ENCODE results near the gene NAV2. TPM values are rescaled to one million over a fixed set of nuclear protein-coding genes. Genes with fewer than 3 reads are reported as not detected.

The NAV2 gene
- total RNA-seq, 2 donors from 2014 or later = 26.4 to 35.5 TPM

DNA sequence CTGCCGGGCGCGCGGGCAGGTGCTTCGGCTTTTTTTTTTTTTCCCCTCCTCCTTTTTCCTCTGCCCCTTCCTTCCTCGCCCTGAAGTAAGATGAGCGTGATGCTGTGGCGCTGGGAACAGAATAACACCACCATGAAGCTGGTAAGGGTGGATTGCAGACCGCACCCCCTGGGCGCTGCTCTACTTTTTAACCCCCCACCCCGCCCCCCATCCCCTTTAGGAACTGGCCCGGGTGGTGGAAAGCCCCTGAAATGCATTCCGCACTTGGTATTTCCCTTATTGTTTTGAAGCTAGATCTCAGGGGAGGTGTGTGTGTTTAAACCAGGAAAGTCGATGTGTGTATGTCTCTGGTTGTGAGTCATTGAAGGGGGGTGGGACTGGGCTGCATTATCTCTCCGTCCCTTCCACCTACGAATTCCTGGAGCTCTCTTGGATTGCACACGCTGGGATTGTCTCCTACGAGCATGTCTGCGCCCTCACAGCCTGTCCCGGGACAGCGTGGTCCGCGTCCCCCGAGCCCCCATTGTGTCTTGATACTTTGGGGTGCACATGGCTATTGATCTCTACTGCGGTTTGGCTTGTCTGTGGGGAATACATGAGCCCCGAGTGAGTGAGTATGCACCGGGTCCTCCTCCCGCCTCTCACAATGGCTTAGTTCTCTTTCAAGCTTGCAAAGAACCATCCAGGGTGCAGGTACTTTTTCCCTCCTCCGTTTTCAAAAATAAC lies 64.9 kb downstream of the NAV2 start:
- H3K27ac ChIP-seq = peak overlapping the region; percentile 46 to 82 (median 70)
- no peaks in the 10 kb centered on the region for H3K9me3 ChIP-seq
- WGBS, 2 donors = 1 to 4% methylated on average over 18 to 29 of the region's 29 CpGs
- peak overlapping the region; percentile 17 to 22 for H3K4me3 ChIP-seq
- no peaks in the 10 kb centered on the region for H3K36me3 ChIP-seq (replicated peaks in 1 of 2; ENCODE audit: insufficient read depth in 1 of 2, low read depth in 2 of 2)
- H3K27me3 ChIP-seq = no peaks in the 10 kb centered on the region
- intact Hi-C loops (cut with DNase I) = no loop called here
- peaks cover 16% of the 10 kb centered on the region for H3K4me1 ChIP-seq
- ATAC-seq (peak; percentile 58), DNase-seq (peak; percentile 25 to 48 (median 38))
- peak in 2 of 3 donors; percentile 13 to 22 for TF ChIP-seq POLR2A (IDR thresholded peaks at IDR 0.05)
- TF ChIP-seq, protein P1, sequence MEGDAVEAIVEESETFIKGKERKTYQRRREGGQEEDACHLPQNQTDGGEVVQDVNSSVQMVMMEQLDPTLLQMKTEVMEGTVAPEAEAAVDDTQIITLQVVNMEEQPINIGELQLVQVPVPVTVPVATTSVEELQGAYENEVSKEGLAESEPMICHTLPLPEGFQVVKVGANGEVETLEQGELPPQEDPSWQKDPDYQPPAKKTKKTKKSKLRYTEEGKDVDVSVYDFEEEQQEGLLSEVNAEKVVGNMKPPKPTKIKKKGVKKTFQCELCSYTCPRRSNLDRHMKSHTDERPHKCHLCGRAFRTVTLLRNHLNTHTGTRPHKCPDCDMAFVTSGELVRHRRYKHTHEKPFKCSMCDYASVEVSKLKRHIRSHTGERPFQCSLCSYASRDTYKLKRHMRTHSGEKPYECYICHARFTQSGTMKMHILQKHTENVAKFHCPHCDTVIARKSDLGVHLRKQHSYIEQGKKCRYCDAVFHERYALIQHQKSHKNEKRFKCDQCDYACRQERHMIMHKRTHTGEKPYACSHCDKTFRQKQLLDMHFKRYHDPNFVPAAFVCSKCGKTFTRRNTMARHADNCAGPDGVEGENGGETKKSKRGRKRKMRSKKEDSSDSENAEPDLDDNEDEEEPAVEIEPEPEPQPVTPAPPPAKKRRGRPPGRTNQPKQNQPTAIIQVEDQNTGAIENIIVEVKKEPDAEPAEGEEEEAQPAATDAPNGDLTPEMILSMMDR (IDR thresholded peaks at IDR 0.05) = no peak

DNA sequence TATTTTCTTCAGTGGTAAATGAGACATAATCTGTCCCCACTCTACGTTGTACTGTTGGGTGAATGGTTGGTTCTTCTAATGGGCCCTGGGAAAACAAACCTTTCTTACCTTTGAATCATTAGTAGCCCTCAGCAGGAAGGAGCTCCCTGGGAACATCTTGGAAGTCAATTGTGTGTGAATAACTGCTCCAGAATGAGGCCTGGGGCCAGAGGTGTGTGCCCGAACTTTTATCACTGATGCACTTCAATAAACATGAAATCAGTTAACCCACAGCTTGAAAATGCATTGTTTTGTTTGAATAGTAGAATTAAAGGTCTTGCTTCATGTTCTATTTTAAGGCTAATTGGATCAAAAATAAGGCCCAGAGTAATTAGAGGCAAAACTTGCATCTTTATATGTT lies 67.1 kb downstream of the NAV2 start:
- H3K36me3 ChIP-seq (replicated peaks in 1 of 2; ENCODE audit: insufficient read depth in 1 of 2, low read depth in 2 of 2) = no peaks in the 10 kb centered on the region
- no peaks in the 10 kb centered on the region for H3K27me3 ChIP-seq
- DNase-seq = no peak
- H3K4me3 ChIP-seq = no peak overlapping the region
- no peak for ATAC-seq
- intact Hi-C loops (cut with DNase I) = no loop called here
- 45 to 58% methylated on average over 2 of the region's 2 CpGs for WGBS, 2 donors
- no peak overlapping the region for H3K27ac ChIP-seq
- TF ChIP-seq, protein P1 (IDR thresholded peaks at IDR 0.05) = no peak
- no peak for TF ChIP-seq POLR2A (IDR thresholded peaks at IDR 0.05)
- peaks cover 16% of the 10 kb centered on the region for H3K4me1 ChIP-seq
- H3K9me3 ChIP-seq = no peaks in the 10 kb centered on the region

DNA sequence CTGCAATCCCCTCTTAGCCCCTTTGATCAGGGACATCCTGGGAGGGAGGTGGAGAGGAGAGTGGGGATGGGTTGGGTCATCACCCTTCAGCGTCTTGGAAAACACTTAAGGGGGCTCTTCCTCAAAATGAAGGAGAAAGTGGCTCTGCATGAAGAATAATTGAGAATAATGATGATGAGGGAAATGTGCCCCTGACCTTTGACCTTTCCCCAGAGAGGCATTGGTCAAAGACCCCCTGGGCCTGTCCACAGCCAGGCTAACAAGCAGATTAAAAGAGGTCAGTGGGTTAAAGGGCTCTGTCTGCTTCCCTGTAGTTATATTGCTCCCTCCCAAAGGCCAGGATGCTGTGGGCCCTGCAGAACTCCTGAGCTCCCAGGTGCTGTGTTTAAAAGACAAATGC lies 68.7 kb downstream of the NAV2 start:
- no peaks in the 10 kb centered on the region for H3K27me3 ChIP-seq
- no peaks in the 10 kb centered on the region for H3K9me3 ChIP-seq
- H3K4me3 ChIP-seq = no peak overlapping the region
- no peak for ATAC-seq
- intact Hi-C loops (cut with DNase I) = no loop called here
- 88 to 100% methylated on average over 1 of the region's 1 CpG for WGBS, 2 donors
- peaks cover 11% of the 10 kb centered on the region for H3K4me1 ChIP-seq
- no peak overlapping the region for H3K27ac ChIP-seq
- DNase-seq = no peak
- TF ChIP-seq, protein P1 (IDR thresholded peaks at IDR 0.05) = no peak
- TF ChIP-seq POLR2A (IDR thresholded peaks at IDR 0.05) = no peak
- no peaks in the 10 kb centered on the region for H3K36me3 ChIP-seq (replicated peaks in 1 of 2; ENCODE audit: insufficient read depth in 1 of 2, low read depth in 2 of 2)

- intact Hi-C loops (cut with DNase I) = no loop called here
- Histone ChIP-seq H3K9me3 (no peaks in the 10 kb centered on the region), H3K4me1 (peaks cover 2% of the 10 kb centered on the region), H3K36me3 (replicated peaks in 1 of 2; ENCODE audit: insufficient read depth in 1 of 2, low read depth in 2 of 2) (no peaks in the 10 kb centered on the region), H3K27me3 (no peaks in the 10 kb centered on the region), H3K27ac (no peak overlapping the region), H3K4me3 (no peak overlapping the region)
- DNase-seq = no peak
- 76 to 84% methylated on average over 2 of the region's 2 CpGs for WGBS, 2 donors
- ATAC-seq = no peak
- TF ChIP-seq, protein P1 (IDR thresholded peaks at IDR 0.05) = no peak
- no peak for TF ChIP-seq POLR2A (IDR thresholded peaks at IDR 0.05)
These were observed 72.6 kb downstream of the NAV2 start for GRCh38 chr11:19785265-19785664.

DNA sequence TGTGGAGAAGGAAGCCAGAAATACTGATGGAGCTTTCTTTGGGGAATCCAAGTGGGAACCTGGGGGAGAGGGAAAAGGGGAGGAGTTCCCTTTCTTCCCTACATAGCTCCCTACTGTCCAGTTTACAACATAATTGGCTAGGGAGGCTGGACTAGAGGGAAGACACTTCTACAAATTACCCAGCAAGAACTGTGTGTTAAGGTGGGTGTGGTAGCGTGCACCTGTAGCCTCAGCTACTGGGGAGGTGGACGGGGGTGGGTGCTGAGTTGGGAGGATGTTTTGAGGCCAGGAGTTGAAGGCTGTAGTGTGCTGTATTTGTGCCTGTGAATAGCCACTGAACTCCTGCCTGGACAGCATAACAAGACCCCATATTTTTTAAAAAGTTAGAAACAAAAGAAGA lies 74.0 kb downstream of the NAV2 start:
- Histone ChIP-seq H3K4me1 (peaks cover 15% of the 10 kb centered on the region), H3K4me3 (no peak overlapping the region), H3K36me3 (replicated peaks in 1 of 2; ENCODE audit: insufficient read depth in 1 of 2, low read depth in 2 of 2) (no peaks in the 10 kb centered on the region), H3K27ac (no peak overlapping the region), H3K9me3 (no peaks in the 10 kb centered on the region), H3K27me3 (no peaks in the 10 kb centered on the region)
- no peak for TF ChIP-seq POLR2A (IDR thresholded peaks at IDR 0.05)
- TF ChIP-seq, protein P1 (IDR thresholded peaks at IDR 0.05) = no peak
- ATAC-seq (no peak), DNase-seq (no peak)
- WGBS, 2 donors = 89 to 90% methylated on average over 2 of the region's 2 CpGs
- intact Hi-C loops (cut with DNase I) = no loop called here

All from body of pancreas (tissue), 4 donors.